Loucy (cell line): ENCODE measurements around the gene MYBBP1A.

Source experiments
- H2AFZ ChIP-seq: fragments of 200-600 bp; sonication (generic); 2 replicates; pipeline ENCODE4 v1.6.0; 2016; ENCODE audit warnings: antibody characterized with exemption, mild to moderate bottlenecking, low read length, moderate library complexity
- H3F3A ChIP-seq: fragments of 200-600 bp; 2 replicates; pipeline ENCODE4 v1.6.0; 2016; ENCODE audit warnings: antibody characterized with exemption, low read depth, mild to moderate bottlenecking
- H3K27me3 ChIP-seq: fragments of 200-600 bp; sonication (generic); 2 replicates; pipeline ENCODE4 v1.6.1; 2014; ENCODE audit warnings: low read length, mild to moderate bottlenecking; ENCODE audit not compliant: insufficient read depth, poor library complexity, severe bottlenecking
- H3K36me3 ChIP-seq: fragments of 200-600 bp; sonication (generic); 2 replicates; pipeline ENCODE4 v1.6.1; 2016; ENCODE audit warnings: low read length; ENCODE audit not compliant: insufficient read depth
- H3K4me1 ChIP-seq: fragments of 200-600 bp; sonication (generic); 2 replicates; pipeline ENCODE4 v1.5.1; 2014; ENCODE audit warnings: low read length, mild to moderate bottlenecking; ENCODE audit not compliant: insufficient read depth, poor library complexity, severe bottlenecking
- H3K4me2 ChIP-seq: fragments of 200-600 bp; sonication (generic); 2 replicates; pipeline ENCODE4 v1.6.0; 2014; ENCODE audit warnings: antibody characterized with exemption, low read length, low read depth, mild to moderate bottlenecking; ENCODE audit not compliant: poor library complexity, severe bottlenecking
- H3K4me3 ChIP-seq: fragments of 200-600 bp; sonication (generic); 2 replicates; pipeline ENCODE4 v1.5.1; 2014; ENCODE audit warnings: low read length, mild to moderate bottlenecking, mixed read lengths; ENCODE audit not compliant: poor library complexity, severe bottlenecking
- H3K79me2 ChIP-seq: fragments of 200-600 bp; sonication (generic); 2 replicates; pipeline ENCODE4 v1.6.1; 2014; ENCODE audit warnings: low read length; ENCODE audit not compliant: insufficient read depth
- H3K9ac ChIP-seq: fragments of 200-600 bp; sonication (generic); 2 replicates; pipeline ENCODE4 v1.6.0; 2014; ENCODE audit warnings: mild to moderate bottlenecking, low read depth, low read length, moderate library complexity; ENCODE audit not compliant: poor library complexity, severe bottlenecking
- H3K9me2 ChIP-seq: fragments of 200-600 bp; sonication (generic); replicated peaks from 2 replicates; pipeline ENCODE4 v1.6.1; 2016; ENCODE audit warnings: low read depth, low read length, mixed read lengths
- H3K9me3 ChIP-seq: fragments of 200-600 bp; sonication (generic); 2 replicates; pipeline ENCODE4 v1.6.1; 2014; ENCODE audit warnings: mild to moderate bottlenecking, antibody characterized with exemption, low read length, low read depth; ENCODE audit not compliant: insufficient read depth
- H4K20me1 ChIP-seq: fragments of 200-600 bp; sonication (generic); 2 replicates; pipeline ENCODE4 v1.6.0; 2014; ENCODE audit warnings: antibody characterized with exemption, low read length, mild to moderate bottlenecking; ENCODE audit not compliant: insufficient read depth, poor library complexity, severe bottlenecking
- CTCF ChIP-seq: fragments of 200-600 bp; sonication (generic); conservative IDR thresholded peaks from 2 replicates; pipeline ENCODE4 v1.5.1; 2014; ENCODE audit warnings: mild to moderate bottlenecking, antibody characterized with exemption, low read length
- EZH2phosphoT487 ChIP-seq: fragments of 200-600 bp; IDR thresholded peaks from 2 replicates; pipeline ENCODE4 v1.6.1; 2018; ENCODE audit warnings: antibody characterized with exemption, mild to moderate bottlenecking, moderate library complexity, borderline replicate concordance

Gene MYBBP1A

GRCh38 chr17:4599505-4600281, 44.5 kb upstream of the MYBBP1A start:
- TF ChIP-seq CTCF = no peak
- TF ChIP-seq EZH2phosphoT487 = no peak
- Histone ChIP-seq H3K36me3 (no peaks in the 10 kb centered on the region), H3K79me2 (no peaks in the 10 kb centered on the region), H3K4me3 (no peak overlapping the region), H2AFZ (no peak overlapping the region), H3K27me3 (no peaks in the 10 kb centered on the region), H3K9me2 (no peaks in the 10 kb centered on the region), H3K4me1 (no peaks in the 10 kb centered on the region), H3K9ac (no peak overlapping the region), H4K20me1 (no peaks in the 10 kb centered on the region), H3K9me3 (no peaks in the 10 kb centered on the region), H3F3A (no peaks in the 10 kb centered on the region), H3K4me2 (no peak overlapping the region)

- Histone ChIP-seq H4K20me1 (no peaks in the 10 kb centered on the region), H3K4me2 (no peak overlapping the region), H3K9me3 (no peaks in the 10 kb centered on the region), H3K4me3 (no peak overlapping the region), H3K9me2 (no peaks in the 10 kb centered on the region), H3K79me2 (no peaks in the 10 kb centered on the region), H3K9ac (no peak overlapping the region), H3K36me3 (no peaks in the 10 kb centered on the region), H3F3A (no peaks in the 10 kb centered on the region), H2AFZ (no peak overlapping the region), H3K27me3 (no peaks in the 10 kb centered on the region), H3K4me1 (no peaks in the 10 kb centered on the region)
- TF ChIP-seq EZH2phosphoT487 (no peak), CTCF (no peak)
Measured at GRCh38 chr17:4598776-4599504, 43.8 kb upstream of the MYBBP1A start.

- H3K9me2 ChIP-seq = no peaks in the 10 kb centered on the region
- TF ChIP-seq CTCF = no peak
- no peak for TF ChIP-seq EZH2phosphoT487
- no peaks in the 10 kb centered on the region for H3K9me3 ChIP-seq
- no peak overlapping the region for H3K4me2 ChIP-seq
- H3K36me3 ChIP-seq = no peaks in the 10 kb centered on the region
- H4K20me1 ChIP-seq = no peaks in the 10 kb centered on the region
- no peak overlapping the region for H3K4me3 ChIP-seq
- H3F3A ChIP-seq = no peaks in the 10 kb centered on the region
- H3K27me3 ChIP-seq = no peaks in the 10 kb centered on the region
- H3K79me2 ChIP-seq = no peaks in the 10 kb centered on the region
- H3K4me1 ChIP-seq = no peaks in the 10 kb centered on the region
- H3K9ac ChIP-seq = no peak overlapping the region
- no peak overlapping the region for H2AFZ ChIP-seq
Measured at GRCh38 chr17:4597975-4598374, 42.8 kb upstream of the MYBBP1A start.
